Fibroblast of pulmonary artery (primary cell): ENCODE measurements around the gene TOMT.

Experiments
- DNase-seq: peaks from one replicate; pipeline ENCODE4 v3.0.0-alpha.2; 2010; ENCODE audit warnings: low read depth
- H3K4me3 ChIP-seq: replicated peaks from 2 replicates; pipeline ENCODE4 v1.5.1; 2011; ENCODE audit warnings: low read depth, mild to moderate bottlenecking, control low read depth, low read length, moderate library complexity
- CTCF ChIP-seq: IDR thresholded peaks from 2 replicates; pipeline ENCODE4 v1.5.1; 2011; ENCODE audit warnings: mild to moderate bottlenecking, control low read depth, low read length, inconsistent platforms; ENCODE audit errors: missing control alignments

The TOMT gene

GRCh38 chr11:72112143-72112977 is 6.6 kb downstream of the TOMT start, which contains the start of gene ANAPC15:
ANAPC15 (minus strand) TSS chr11:72112695; CDS start chr11:72111276, 1,419 bp downstream.
- peak; percentile 100 for DNase-seq
- H3K4me3 ChIP-seq: peak within 1 kb of the TSS; percentile 77
- no peak for TF ChIP-seq CTCF

DNA sequence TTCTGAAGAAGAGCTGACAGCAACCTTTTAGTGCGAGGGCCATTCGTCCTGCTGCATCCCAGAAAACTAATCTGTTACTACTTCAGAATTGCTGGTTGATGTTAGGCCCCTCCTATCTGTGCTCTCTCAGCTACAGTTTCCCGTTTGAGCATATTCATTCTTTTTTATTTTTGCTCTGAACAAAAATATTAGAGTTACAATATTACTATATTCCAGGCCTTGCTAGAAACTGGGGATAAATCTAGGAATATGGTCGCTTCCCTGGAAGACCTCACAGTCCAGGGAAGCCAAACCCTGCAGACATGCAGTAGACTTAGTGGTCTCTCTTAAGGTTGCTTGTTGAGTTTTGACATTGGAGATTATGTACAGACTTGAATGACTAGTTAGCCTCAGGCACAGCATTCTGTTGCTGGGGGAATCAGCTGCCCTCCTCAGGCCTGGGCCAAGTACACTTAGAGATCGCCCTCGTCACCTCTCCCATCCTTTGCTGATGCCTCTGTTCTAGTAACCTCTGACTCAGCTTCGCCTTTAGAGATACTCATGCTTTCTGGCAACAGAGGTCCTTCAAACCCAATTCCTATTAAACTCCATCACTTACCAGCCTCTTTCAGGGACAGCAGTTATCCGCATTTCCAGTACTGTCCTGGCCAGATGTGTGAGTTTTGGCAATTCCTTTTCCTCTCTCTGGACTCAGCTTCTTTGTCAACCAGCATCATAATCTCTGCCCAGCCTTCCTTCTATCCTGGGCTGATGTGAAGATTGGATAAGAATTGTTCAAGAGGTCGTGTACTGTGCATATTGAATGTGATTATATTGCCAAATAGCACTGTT is 7.5 kb downstream of the TOMT start:
- peak overlapping the region; percentile 77 for H3K4me3 ChIP-seq
- DNase-seq: no peak
- TF ChIP-seq CTCF: no peak

DNA sequence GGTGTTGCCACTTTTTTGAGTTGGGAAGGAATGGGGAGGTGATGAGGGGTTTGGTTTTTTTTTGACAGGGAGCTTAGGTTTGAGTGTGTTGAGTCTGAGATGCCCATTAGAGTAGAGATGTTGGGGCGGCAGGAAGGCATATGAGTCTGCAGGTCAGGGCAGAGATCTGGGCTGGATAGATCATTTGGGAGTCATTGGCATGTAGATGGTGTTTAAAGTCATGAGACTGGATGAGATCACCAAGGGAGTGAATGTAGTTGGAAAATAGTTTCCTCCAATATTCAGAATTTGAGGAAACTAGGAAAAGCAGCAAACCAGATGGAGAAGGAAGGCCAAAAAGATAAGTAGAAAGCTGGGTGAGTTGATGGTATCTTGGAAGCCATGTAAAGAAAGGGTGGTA is 8.8 kb downstream of the TOMT start:
- no peak for TF ChIP-seq CTCF
- H3K4me3 ChIP-seq: no peak overlapping the region
- DNase-seq: no peak

DNA sequence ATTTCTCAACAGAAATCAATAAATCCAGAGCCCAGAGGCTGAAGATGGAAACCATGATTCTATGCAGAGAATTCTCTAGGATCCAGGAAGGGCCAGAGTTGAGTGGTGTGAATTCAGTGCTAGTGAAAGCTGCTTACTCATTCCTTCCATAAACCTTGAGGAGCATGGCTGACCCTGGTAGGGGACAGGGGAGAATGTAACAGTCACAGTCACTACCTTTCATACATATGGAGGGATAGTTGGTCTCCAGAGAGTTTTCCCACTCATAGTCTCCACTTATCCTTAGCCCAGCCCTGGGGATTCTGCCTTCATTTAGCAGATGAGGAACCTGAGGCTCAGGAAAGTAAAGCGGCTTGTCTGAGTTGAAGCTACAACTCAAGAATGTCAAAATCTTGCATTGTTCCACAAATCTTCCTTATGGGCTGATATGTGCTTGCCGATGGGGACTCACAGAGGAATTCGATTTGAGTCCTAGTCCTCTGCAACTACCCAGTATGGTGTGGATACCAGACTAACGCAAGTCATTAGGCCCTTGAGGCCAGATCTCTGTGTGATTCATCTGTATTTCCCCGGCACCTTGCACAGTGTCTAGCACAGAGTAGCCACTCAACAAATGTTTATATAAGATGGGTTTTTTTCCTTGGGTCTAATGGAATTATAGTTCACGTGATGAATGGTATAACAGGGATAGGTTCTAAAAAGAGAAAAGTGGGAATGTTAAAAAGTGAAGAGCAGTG is 10.5 kb downstream of the TOMT start:
- DNase-seq: no peak
- H3K4me3 ChIP-seq: no peak overlapping the region

GRCh38 chr11:72119198-72119597 is 13.5 kb downstream of the TOMT start:
- H3K4me3 ChIP-seq: no peak overlapping the region
- no peak for DNase-seq
- TF ChIP-seq CTCF: no peak

More for the DNA sequence above, 10.5 kb downstream of the TOMT start:
- TF ChIP-seq CTCF: no peak

GRCh38 chr11:72120930-72121329 is 15.2 kb downstream of the TOMT start:
- no peak for TF ChIP-seq CTCF
- H3K4me3 ChIP-seq: no peak overlapping the region
- no peak for DNase-seq
